HG03432 (cell line): Measurements from ENCODE around the gene KIFBP.

Source experiments
- ATAC-seq: cut with Tn5 transposase; IDR thresholded peaks from one replicate; pipeline ENCODE4 v1.9.1; 2021; ENCODE audit warnings: mild to moderate bottlenecking, moderate library complexity; ENCODE audit not compliant: unreplicated experiment

Gene KIFBP

GRCh38 chr10:69051303-69051702, 62.7 kb downstream of the KIFBP start:
- peak; percentile 51 for ATAC-seq

- no peak for ATAC-seq
Observed at GRCh38 chr10:69051710-69052487, 63.3 kb downstream of the KIFBP start.

- no peak for ATAC-seq
Observed at GRCh38 chr10:69052736-69053135, 64.1 kb downstream of the KIFBP start.

- ATAC-seq: no peak
Observed at GRCh38 chr10:69055241-69055640, 66.6 kb downstream of the KIFBP start.

GRCh38 chr10:69056129-69056528, 67.5 kb downstream of the KIFBP start:
- no peak for ATAC-seq

GRCh38 chr10:69056536-69057260, 68.1 kb downstream of the KIFBP start:
- ATAC-seq: no peak

DNA sequence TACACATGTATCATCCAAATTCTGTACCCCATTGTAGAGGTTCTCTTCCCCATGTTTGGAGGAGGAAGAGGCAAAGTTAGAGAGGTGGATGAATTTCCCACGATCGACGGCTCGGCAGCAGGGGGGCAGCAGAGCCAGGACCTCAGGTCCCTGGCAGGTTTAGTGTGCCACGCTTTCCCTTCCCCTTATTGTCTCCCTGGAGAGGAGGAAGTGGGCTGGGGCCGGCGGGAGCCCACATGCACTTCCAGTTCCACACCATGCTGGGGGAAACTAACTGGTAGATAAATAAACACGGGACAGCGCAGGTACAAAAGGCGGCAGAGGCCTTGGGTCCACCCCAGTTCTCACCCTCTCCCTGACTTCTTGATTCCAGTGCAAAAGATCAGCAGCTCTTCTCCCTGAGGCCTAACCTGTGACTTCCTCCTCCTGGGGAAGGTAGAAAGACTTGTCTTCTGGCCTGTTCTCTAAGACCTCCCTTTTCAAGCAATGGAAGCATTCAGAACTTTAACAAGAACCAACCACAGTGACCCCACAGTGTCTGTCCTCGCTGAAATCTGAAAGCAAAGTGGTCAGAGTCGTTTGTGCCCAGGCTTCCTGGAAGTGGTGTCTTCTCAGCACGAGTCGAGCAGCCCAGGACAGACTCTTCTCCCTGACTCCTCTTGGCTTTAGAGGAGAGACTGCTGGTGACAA, 68.8 kb downstream of the KIFBP start:
- no peak for ATAC-seq

- no peak for ATAC-seq
Observed at GRCh38 chr10:69057951-69058297, 69.3 kb downstream of the KIFBP start.

GRCh38 chr10:69060127-69060798, 71.7 kb downstream of the KIFBP start:
- no peak for ATAC-seq

DNA sequence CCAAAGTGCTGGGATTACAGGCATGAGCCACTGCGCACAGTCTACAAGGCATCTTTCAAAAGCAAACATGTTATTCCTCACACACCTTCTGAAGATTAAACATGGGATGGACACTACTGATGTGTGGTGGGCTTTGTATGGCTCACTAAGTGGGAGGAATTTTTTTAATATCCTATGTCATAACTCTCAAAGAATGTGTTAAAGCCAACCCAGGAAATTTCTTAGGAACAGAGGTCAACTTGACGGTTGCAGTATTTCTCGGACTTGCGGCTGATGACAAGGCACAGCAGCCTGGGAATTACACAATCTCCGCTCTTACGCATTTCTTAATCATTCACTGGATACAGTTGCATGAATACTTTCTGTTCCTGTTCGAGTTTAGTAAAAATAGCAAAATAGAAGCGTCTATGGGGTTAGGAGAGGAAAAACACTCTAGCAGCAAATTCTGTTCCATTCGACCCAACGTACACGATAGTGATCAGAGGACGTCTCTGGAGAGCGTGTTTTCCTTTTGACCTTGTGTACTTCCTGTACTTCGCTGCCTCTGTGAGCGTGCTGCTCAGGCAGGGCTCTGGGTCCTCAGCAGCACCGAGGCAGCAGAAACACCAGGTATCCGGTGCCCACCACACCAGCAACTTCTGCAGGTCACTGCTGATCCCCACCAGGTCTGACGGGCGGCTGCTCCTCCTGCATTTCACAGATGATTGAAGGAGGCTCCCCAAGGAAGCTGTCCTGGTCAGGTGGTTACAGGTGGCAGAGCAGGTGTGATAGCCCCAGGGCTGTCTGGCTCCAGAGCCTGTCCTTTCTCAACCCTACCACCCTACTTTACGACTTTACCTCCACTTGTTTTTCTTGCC, 72.9 kb downstream of the KIFBP start:
- ATAC-seq: peak; percentile 66

DNA sequence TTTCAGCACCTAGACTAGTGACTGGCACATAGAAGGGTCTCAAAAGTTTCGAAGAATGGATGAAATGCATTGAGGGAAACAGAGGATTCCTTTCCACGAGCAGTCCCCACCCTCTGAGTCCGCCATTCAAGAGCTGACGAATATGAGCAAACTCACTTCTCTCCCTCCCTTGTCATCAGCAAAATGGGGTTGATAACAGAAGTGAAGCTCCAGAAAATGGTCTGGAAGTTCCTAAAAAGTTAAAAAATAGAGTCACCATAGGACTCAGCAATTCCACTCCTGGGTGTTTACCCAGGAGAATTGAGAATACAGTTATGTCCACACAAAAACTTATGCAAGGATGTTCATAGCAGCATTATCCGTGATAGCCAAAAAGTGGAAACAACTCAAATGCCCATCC, 74.3 kb downstream of the KIFBP start:
- ATAC-seq: no peak

DNA sequence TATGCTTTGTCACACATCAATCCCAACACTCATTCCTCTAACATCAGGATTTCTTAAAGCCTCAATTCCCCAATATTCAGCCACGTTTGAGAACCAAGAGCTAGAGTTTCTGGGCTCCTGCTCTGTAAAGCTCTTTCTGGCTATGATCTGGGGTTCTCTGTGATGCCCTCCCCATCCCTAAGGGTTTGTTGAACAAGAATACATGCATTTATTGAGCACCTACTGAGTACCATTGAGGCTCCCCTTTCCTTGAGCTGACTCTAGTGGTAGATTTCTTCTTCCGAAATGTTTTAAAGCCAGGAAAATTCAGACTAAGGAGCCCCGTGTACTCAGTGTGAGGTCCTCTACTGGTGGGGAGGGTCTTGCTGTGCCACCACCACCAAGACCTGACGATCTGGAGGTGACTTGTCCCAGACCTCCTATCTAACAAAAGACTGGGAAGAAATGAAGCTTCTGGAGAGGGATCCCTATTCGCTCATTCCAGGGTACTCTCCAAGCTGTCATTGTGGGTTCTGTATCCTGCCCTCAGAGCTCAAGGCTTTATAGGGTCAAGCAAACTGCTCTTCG, 76.2 kb downstream of the KIFBP start:
- no peak for ATAC-seq

DNA sequence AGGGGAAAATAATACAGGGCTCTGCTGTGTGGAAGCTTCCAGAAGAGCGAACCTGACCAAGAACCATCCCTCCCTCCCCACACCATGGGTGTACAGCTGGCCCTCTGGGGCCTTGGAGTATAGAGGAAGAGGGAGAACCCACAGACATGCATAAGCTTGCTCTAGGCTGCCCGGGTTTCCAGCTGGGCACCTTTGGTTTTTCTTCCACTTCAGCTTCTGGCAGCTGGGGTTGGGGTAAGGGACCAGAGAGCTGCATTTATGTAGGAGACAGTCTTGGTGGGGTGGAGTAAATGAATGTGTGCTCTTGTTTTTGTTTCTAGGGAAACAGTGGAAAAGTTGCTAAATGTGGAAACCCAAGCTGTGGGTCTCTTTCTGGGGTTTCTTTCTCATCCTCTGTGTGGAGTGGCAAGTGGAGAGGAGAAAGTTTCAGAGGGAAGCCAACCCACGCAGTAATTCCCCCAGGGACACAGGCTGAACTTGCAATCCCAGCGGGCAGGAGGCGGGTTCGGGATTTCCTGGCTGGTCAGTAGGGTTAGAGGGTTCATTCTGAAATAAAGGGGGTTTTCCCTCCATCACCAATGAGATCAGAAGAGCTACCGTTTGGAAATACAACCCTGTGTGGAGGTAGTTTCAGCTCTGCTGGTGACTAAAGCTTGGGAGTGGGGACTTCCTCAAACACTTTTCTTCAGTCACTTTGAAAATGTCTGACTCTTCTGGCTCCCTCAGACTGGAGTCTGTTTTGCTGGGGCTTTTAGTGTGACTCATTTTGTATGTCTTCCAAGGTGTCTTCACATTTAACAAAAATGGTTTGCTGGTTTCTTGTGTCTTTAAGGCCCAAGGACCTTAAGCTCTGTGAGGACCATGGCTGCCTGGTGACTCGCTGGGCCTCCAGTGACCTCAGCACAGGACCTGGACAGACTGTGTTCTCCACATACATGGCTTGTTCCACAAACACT, 77.1 kb downstream of the KIFBP start:
- ATAC-seq: peak; percentile 65
